GM12801 (cell line): Measurements from ENCODE around the gene RPS19.

Experiments
- CTCF ChIP-seq: IDR thresholded peaks from one replicate; pipeline ENCODE4 v1.5.1; 2011; ENCODE audit warnings: control low read depth; ENCODE audit not compliant: insufficient read length; ENCODE audit errors: extremely low read depth

Gene RPS19

GRCh38 chr19:41905273-41906002 is 45.4 kb downstream of the RPS19 start:
- TF ChIP-seq CTCF = no peak

GRCh38 chr19:41906271-41906670 is 46.2 kb downstream of the RPS19 start:
- no peak for TF ChIP-seq CTCF

GRCh38 chr19:41906916-41907680 is 47.0 kb downstream of the RPS19 start:
- TF ChIP-seq CTCF = no peak

GRCh38 chr19:41907994-41908615 is 48.0 kb downstream of the RPS19 start:
- no peak for TF ChIP-seq CTCF

GRCh38 chr19:41908724-41909464 is 48.8 kb downstream of the RPS19 start:
- TF ChIP-seq CTCF = no peak

- TF ChIP-seq CTCF = no peak
These were observed 49.7 kb downstream of the RPS19 start for GRCh38 chr19:41909706-41910105.
